GM12878 (cell line): Measurements from ENCODE around the gene CCDC169. TPM values are rescaled to one million over a fixed set of nuclear protein-coding genes. Genes with fewer than 3 reads are reported as not detected.

Source experiments
- ATAC-seq: fragments of 200-7000 bp; cut with Tn5 transposase; 3 replicates; pipeline ENCODE4 v1.9.1; 2020; ENCODE audit warnings: mild to moderate bottlenecking, moderate library complexity
- BruUV-seq: library from RNA; stranded (reverse); fragments of 400-500 nt; replicated peaks from 2 replicates; lab custom pipeline; 2021; lab: Mats Ljungman, UMichigan
- CTCF ChIA-PET: fragments of 300-600 bp; sonication (Branson Sonifier 250); formaldehyde crosslinking; extraction: SDS; loops from one replicate; lab custom pipeline; 2021; ENCODE audit warnings: inconsistent platforms; lab: Yijun Ruan, JAX
- POLR2A ChIA-PET: fragments of 350-600 bp; formaldehyde crosslinking; extraction: SDS; loops from one replicate; lab custom pipeline; 2021; ENCODE audit warnings: inconsistent platforms; lab: Charles Lee
- RAD21 ChIA-PET: fragments of 300-600 bp; sonication (Branson Sonifier 250); formaldehyde crosslinking; loops from one replicate; lab custom pipeline; 2023; ENCODE audit warnings: antibody characterized with exemption; ENCODE audit not compliant: unreplicated experiment; lab: Charles Lee
- SMC1A ChIA-PET: fragments of 300-600 bp; sonication (Branson Sonifier 250); formaldehyde crosslinking; loops from one replicate; lab custom pipeline; 2023; ENCODE audit not compliant: unreplicated experiment, uncharacterized antibody; lab: Charles Lee
- DNase-seq: peaks from one replicate; pipeline ENCODE4 v3.0.0-alpha.2; 2011; ENCODE audit warnings: low read depth, low spot score
- FAIRE-seq: peaks from 3 replicates; lab custom pipeline; 2011; peaks lifted over from hg19 to GRCh38; lab: Jason Lieb, UNC
- H2AFZ ChIP-seq: 2 replicates; pipeline ENCODE4 v1.6.0; 2011; ENCODE audit warnings: low read depth, low read length, control low read depth; ENCODE audit not compliant: control insufficient read depth
- H3K27ac ChIP-seq: 2 replicates; pipeline ENCODE4 v1.5.1; 2011; ENCODE audit warnings: control low read depth; ENCODE audit not compliant: control insufficient read depth, insufficient read depth
- H3K27me3 ChIP-seq, 2 experiments: replicated peaks in 1 of 2; 2 replicates each; pipeline versions ENCODE4 v1.6.0 to v1.6.1; 2011; ENCODE audit warnings: low read length in 1 of 2; ENCODE audit not compliant: control insufficient read depth in 2 of 2, insufficient read depth in 2 of 2
- H3K36me3 ChIP-seq, 2 experiments: 2 replicates each; pipeline ENCODE4 v1.5.1; 2011; ENCODE audit warnings: low read length in 1 of 2; ENCODE audit not compliant: control insufficient read depth in 2 of 2, insufficient read depth in 2 of 2
- H3K4me1 ChIP-seq: 2 replicates; pipeline ENCODE4 v1.6.1; 2011; ENCODE audit warnings: mild to moderate bottlenecking, low read length, moderate library complexity, mixed read lengths; ENCODE audit not compliant: control insufficient read depth, insufficient read depth
- H3K4me2 ChIP-seq: 2 replicates; pipeline ENCODE4 v1.6.0; 2011; ENCODE audit warnings: control low read depth; ENCODE audit not compliant: control insufficient read depth, insufficient read depth
- H3K4me3 ChIP-seq: fragments of 200-600 bp; sonication (generic); 2 replicates; pipeline ENCODE4 v1.5.1; 2016
- H3K79me2 ChIP-seq: 2 replicates; pipeline ENCODE4 v1.6.0; 2011; ENCODE audit warnings: low read length; ENCODE audit not compliant: control insufficient read depth, insufficient read depth
- H3K9ac ChIP-seq: 2 replicates; pipeline ENCODE4 v1.8.0; 2011; ENCODE audit warnings: low read length, control low read depth, mixed read lengths; ENCODE audit not compliant: control insufficient read depth, insufficient read depth
- H3K9me3 ChIP-seq: replicated peaks from 3 replicates; pipeline ENCODE4 v1.5.1; 2011; ENCODE audit warnings: mild to moderate bottlenecking, low read length; ENCODE audit not compliant: control insufficient read depth, insufficient read depth
- H4K20me1 ChIP-seq: 2 replicates; pipeline ENCODE4 v1.6.0; 2011; ENCODE audit not compliant: control insufficient read depth, insufficient read depth
- ATF2 ChIP-seq: IDR thresholded peaks from 2 replicates; pipeline ENCODE4 v1.6.1; 2012; ENCODE audit warnings: low read length, inconsistent platforms
- BCLAF1 ChIP-seq: fragments of 450-650 bp; IDR thresholded peaks from 2 replicates; pipeline ENCODE4 v1.6.1; 2017; ENCODE audit warnings: antibody characterized with exemption, mild to moderate bottlenecking, moderate library complexity
- CBX3 ChIP-seq: fragments of 200-600 bp; sonication (generic); IDR thresholded peaks from 2 replicates; pipeline ENCODE4 v1.6.1; 2016; ENCODE audit warnings: low read depth, borderline replicate concordance
- CEBPZ ChIP-seq: fragments of 150-350 bp; IDR thresholded peaks from 2 replicates; pipeline ENCODE4 v1.6.1; 2016; ENCODE audit warnings: low read depth, low read length
- EED ChIP-seq: sonication (generic); IDR thresholded peaks from 2 replicates; pipeline ENCODE4 v1.6.1; 2016; ENCODE audit warnings: antibody characterized with exemption, low read depth
- EZH2 ChIP-seq: IDR thresholded peaks from 2 replicates; pipeline ENCODE4 v1.6.1; 2012; ENCODE audit warnings: low read depth, mild to moderate bottlenecking, control low read depth, inconsistent platforms, low read length, borderline replicate concordance; ENCODE audit not compliant: control insufficient read depth
- HDAC2 ChIP-seq: fragments of 200-600 bp; sonication (generic); IDR thresholded peaks from 2 replicates; pipeline ENCODE4 v1.6.1; 2017
- IKZF1 ChIP-seq: fragments of 450-650 bp; conservative IDR thresholded peaks from 2 replicates; pipeline ENCODE4 v1.6.1; 2017; ENCODE audit warnings: antibody characterized with exemption, mild to moderate bottlenecking
- IRF3 ChIP-seq: fragments of 450-650 bp; IDR thresholded peaks from 2 replicates; pipeline ENCODE4 v1.6.1; 2014; ENCODE audit warnings: mild to moderate bottlenecking
- LARP7 ChIP-seq: fragments of 450-650 bp; IDR thresholded peaks from 2 replicates; pipeline ENCODE4 v1.6.1; 2017; ENCODE audit warnings: mild to moderate bottlenecking
- POU2F2 ChIP-seq: IDR thresholded peaks from 3 replicates; pipeline ENCODE4 v1.6.1; 2011; ENCODE audit warnings: low read depth, mild to moderate bottlenecking, low read length, borderline replicate concordance
- RAD51 ChIP-seq: fragments of 450-650 bp; IDR thresholded peaks from 2 replicates; pipeline ENCODE4 v1.6.1; 2016; ENCODE audit warnings: moderate library complexity, mild to moderate bottlenecking, inconsistent platforms
- SIN3A ChIP-seq: IDR thresholded peaks from 2 replicates; pipeline ENCODE4 v1.6.1; 2012; ENCODE audit warnings: low read depth, low read length, improper control_type of control experiment
- SMAD5 ChIP-seq: IDR thresholded peaks from 2 replicates; pipeline ENCODE4 v1.6.1; 2016; ENCODE audit warnings: antibody characterized with exemption, low read depth
- SP1 ChIP-seq: IDR thresholded peaks from one replicate; pipeline ENCODE4 v1.6.1; 2011; ENCODE audit warnings: low read depth, low read length
- TAF1 ChIP-seq: IDR thresholded peaks from 2 replicates; pipeline ENCODE4 v1.6.1; 2011; ENCODE audit warnings: mild to moderate bottlenecking, low read depth, low read length, borderline replicate concordance
- TBL1XR1 ChIP-seq: IDR thresholded peaks from 2 replicates; pipeline ENCODE4 v1.6.1; 2012; ENCODE audit warnings: low read depth, low read length, improper control_type of control experiment
- ZNF274 ChIP-seq: IDR thresholded peaks from one replicate; pipeline ENCODE4 v1.8.0; 2011; ENCODE audit not compliant: insufficient read length, insufficient read depth
- WGBS: methylation state at CpG from one replicate; pipeline ENCODE4 v1.1.6; 2016; ENCODE audit warnings: low lambda C conversion rate; ENCODE audit not compliant: insufficient replicate concordance, insufficient coverage; ENCODE audit errors: missing lambda C conversion rate; 5-methylcytosine and 5-hydroxymethylcytosine counted together
- in situ Hi-C: fragments of 300-500 bp; cut with MboI; formaldehyde crosslinking; loops from 9 replicates; pipeline ENCODE4 v1.14.3; 2018; ENCODE audit warnings: mixed read lengths
- intact Hi-C: fragments of 100-400 bp; cut with micrococcal nuclease; formaldehyde crosslinking; loops from one replicate; pipeline ENCODE4 v1.14.2; 2022; ENCODE audit not compliant: unreplicated experiment
- polyA plus RNA-seq, 11 experiments: library from polyadenylated mRNA; depleted of rRNA in 4 of 11; unstranded in 6 of 11; stranded (reverse) in 5 of 11; fragments of >200 nt; fragmentation: Nextera tagmentation in 4 of 11; fragmentation: Illumina TruSeq in 1 of 11; extraction: Ambion mirVana in 4 of 11; extraction: Trizol in 1 of 11; gene quantifications; 1 replicate in 1 of 11; 2 replicates in 10 of 11; pipeline versions ENCODE4 v1.2.1 to v1.2.3, GENCODE V29; 2011 to 2016; ENCODE audit warnings: inconsistent platforms in 2 of 11, missing spikeins in 2 of 11, low read depth in 1 of 11
- total RNA-seq, 4 experiments: library from RNA; depleted of rRNA in 3 of 4; stranded (reverse); fragments of >200 nt in 3 of 4; fragmentation: Illumina TruSeq in 1 of 4; extraction: Trizol in 1 of 4; gene quantifications; 2 replicates each; pipeline versions ENCODE4 v1.2.1 to v1.2.3, GENCODE V29; 2013 to 2021

Gene CCDC169
- total and polyA plus RNA-seq, 10 of the 15 experiments (the other 5 are each of a cell fraction or from before 2014, with no cell fraction given) = 0.13 to 1.4 (median 0.24) TPM; not detected in 4

- Histone ChIP-seq H4K20me1 (no peaks in the 10 kb centered on the region), H3K36me3 (no peaks in the 10 kb centered on the region), H3K79me2 (no peaks in the 10 kb centered on the region), H3K9me3 (no peaks in the 10 kb centered on the region), H3K9ac (no peak overlapping the region), H2AFZ (no peak overlapping the region), H3K4me1 (no peaks in the 10 kb centered on the region), H3K4me2 (no peak overlapping the region), H3K27ac (no peak overlapping the region), H3K4me3 (no peak overlapping the region), H3K27me3 (no peaks in the 10 kb centered on the region)
- in situ Hi-C loops (no loop called here), intact Hi-C loops (no loop called here)
- ATAC-seq = no peak
- BruUV-seq = no TSS peak
- ChIA-PET POLR2A (no interaction called here), CTCF (no interaction called here), RAD21 (no interaction called here), SMC1A (no interaction called here)
- DNase-seq = no peak
- no peak for FAIRE-seq
- 25% methylated on average over 3 of the region's 3 CpGs for WGBS
- no peak for TF ChIP-seq IKZF1
- no peak for TF ChIP-seq SMAD5
- TF ChIP-seq TAF1 = no peak
- no peak for TF ChIP-seq EED
- TF ChIP-seq HDAC2 = no peak
- no peak for TF ChIP-seq ZNF274
- TF ChIP-seq IRF3 = no peak
- no peak for TF ChIP-seq TBL1XR1
- TF ChIP-seq RAD51 = no peak
- no peak for TF ChIP-seq SIN3A
- TF ChIP-seq SP1 = no peak
- no peak for TF ChIP-seq EZH2
- TF ChIP-seq POU2F2 = no peak
- TF ChIP-seq CBX3 = no peak
- TF ChIP-seq ATF2 = no peak
- TF ChIP-seq LARP7 = no peak
- TF ChIP-seq BCLAF1 = no peak
- TF ChIP-seq CEBPZ = no peak
Measured at GRCh38 chr13:36231236-36231635, 66.4 kb downstream of the CCDC169 start.
